A673 (cell line): Measurements from ENCODE around the gene EBPL. TPM values are rescaled to one million over a fixed set of nuclear protein-coding genes. Genes with fewer than 3 reads are reported as not detected.

ENCODE experiments used
- BruUV-seq: library from RNA; stranded (reverse); fragments of 400-500 nt; replicated peaks from 2 replicates; lab custom pipeline; 2021; lab: Mats Ljungman, UMichigan
- CTCF ChIA-PET: fragments of 300-600 bp; sonication (Branson Sonifier 250); formaldehyde crosslinking; loops from one replicate; lab custom pipeline; 2022; ENCODE audit warnings: antibody characterized with exemption; lab: Charles Lee
- POLR2A ChIA-PET: fragments of 300-600 bp; sonication (Branson Sonifier 250); formaldehyde crosslinking; loops from one replicate; lab custom pipeline; 2022; ENCODE audit warnings: antibody characterized with exemption; ENCODE audit not compliant: low non-redundant PET; lab: Charles Lee
- DNase-seq: peaks from one replicate; pipeline ENCODE4 v3.0.0-alpha.2; 2015; ENCODE audit warnings: low spot score
- H3K27ac ChIP-seq: fragments of 200-600 bp; sonication (generic); 2 replicates; pipeline ENCODE4 v1.5.1; 2016; ENCODE audit warnings: mixed run types, low read depth, mild to moderate bottlenecking, mixed read lengths, antibody characterized with exemption, low read length; ENCODE audit not compliant: poor library complexity, severe bottlenecking
- H3K27me3 ChIP-seq: fragments of 200-600 bp; sonication (generic); replicated peaks from 2 replicates; pipeline ENCODE4 v1.6.1; 2017; ENCODE audit warnings: mixed run types, low read depth, mild to moderate bottlenecking, mixed read lengths, antibody characterized with exemption, low read length; ENCODE audit not compliant: insufficient read depth, poor library complexity
- H3K36me3 ChIP-seq: fragments of 200-600 bp; sonication (generic); 2 replicates; pipeline ENCODE4 v1.6.1; 2016; ENCODE audit warnings: mixed run types, mild to moderate bottlenecking, mixed read lengths, antibody characterized with exemption, low read length; ENCODE audit not compliant: insufficient read depth, poor library complexity, severe bottlenecking
- H3K4me1 ChIP-seq: fragments of 200-600 bp; sonication (generic); 2 replicates; pipeline ENCODE4 v1.6.1; 2017; ENCODE audit warnings: mixed run types, mild to moderate bottlenecking, mixed read lengths, antibody characterized with exemption, low read length; ENCODE audit not compliant: insufficient read depth, poor library complexity, severe bottlenecking
- H3K4me3 ChIP-seq: fragments of 200-600 bp; sonication (generic); 2 replicates; pipeline ENCODE4 v1.5.1; 2016; ENCODE audit warnings: low read depth, mixed run types, mild to moderate bottlenecking, mixed read lengths, low read length; ENCODE audit not compliant: poor library complexity, severe bottlenecking
- H3K9me3 ChIP-seq: fragments of 200-600 bp; sonication (generic); 2 replicates; pipeline ENCODE4 v1.6.1; 2016; ENCODE audit warnings: mixed run types, low read depth, mild to moderate bottlenecking, mixed read lengths, antibody characterized with exemption, low read length; ENCODE audit not compliant: poor library complexity, severe bottlenecking
- EZH2 ChIP-seq: fragments of 200-600 bp; sonication (generic); IDR thresholded peaks from 2 replicates; pipeline ENCODE4 v1.6.1; 2017; ENCODE audit warnings: borderline replicate concordance, low read depth, mild to moderate bottlenecking, mixed read lengths, antibody characterized with exemption, low read length; ENCODE audit not compliant: poor library complexity, severe bottlenecking
- intact Hi-C: fragments of 100-400 bp; cut with micrococcal nuclease; formaldehyde crosslinking; loops from one replicate; pipeline ENCODE4 v1.10.0; 2022; ENCODE audit not compliant: unreplicated experiment
- total RNA-seq: library from RNA; stranded (reverse); gene quantifications from 2 replicates; pipeline ENCODE4 v1.2.3, GENCODE V29; 2021
- TF ChIP-seq, protein P1 (sequence below): fragments of 300-800, 200-600 bp; sonication (generic); conservative IDR thresholded peaks from 2 replicates; pipeline ENCODE4 v1.5.1; 2017; ENCODE audit warnings: low read depth, mild to moderate bottlenecking, antibody characterized with exemption, low read length, moderate library complexity, mixed read lengths

EBPL gene
- total RNA-seq, 1 experiment from 2014 or later = 66.5 TPM

DNA sequence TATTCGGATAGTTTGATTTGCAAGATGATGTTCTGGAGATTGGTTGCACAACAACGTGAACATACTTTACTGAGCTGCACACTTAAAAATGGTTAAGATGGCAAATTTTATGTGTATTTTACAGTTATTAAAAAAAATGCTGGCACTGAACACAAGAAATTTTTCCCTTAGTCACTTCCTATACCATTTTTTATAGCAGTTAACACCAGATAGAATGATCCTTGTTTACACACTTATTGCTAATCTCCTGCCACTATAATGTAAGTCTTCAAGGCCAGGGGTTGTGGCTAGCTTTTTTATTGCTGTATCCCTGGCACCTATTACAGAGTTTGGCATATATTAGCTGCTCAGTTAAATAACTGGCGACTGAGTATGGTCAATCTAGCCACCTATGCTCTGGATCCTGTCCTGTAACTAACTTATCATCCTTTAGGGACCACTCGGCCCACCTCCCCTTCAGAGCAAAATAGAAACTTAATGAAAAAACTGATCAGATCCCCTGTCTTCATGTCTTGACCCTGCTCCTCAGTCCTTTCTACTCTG, 2.0 kb upstream of the EBPL start:
- CTCF ChIA-PET = no interaction called here

DNA sequence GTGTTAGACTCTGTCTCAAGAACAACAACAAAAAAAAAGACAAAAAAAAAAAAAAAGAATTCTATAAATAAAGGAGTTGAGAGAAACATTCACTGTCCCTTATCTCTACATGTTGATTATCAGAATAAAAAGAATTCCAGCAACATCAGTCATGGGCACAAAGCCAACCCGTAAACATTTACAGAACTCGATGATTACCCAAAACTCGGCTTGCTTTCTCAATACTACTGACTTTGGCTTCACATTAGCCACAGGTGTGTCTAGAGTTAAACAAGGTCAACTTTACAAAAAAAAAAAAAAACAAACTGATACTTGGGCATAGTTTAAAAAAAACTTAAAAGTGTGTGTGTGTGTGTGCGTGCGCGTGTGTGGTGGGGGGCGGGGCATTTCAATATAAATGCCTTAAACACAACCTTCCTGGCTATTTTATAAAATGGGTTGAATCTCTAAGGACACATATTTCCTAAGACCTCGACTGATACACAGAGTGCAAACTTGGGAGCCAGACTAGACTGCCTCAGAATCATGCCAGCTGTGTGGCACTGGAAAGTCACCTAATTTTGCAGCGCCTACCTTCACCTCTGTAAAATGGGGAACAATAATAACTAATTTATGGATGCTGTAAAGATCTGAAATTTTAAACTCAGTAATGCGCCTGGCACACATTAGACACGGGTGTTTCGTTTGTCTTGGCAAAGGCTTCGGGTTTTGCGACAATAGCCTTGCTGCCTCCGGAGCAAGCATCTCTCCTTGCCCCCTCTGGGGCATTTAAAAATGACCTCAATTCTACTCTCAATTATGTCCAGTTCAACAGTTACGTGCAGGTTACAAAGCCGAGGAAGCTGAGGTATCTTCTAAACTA, 922 bp downstream of the EBPL start:
- no peak for TF ChIP-seq EZH2
- TF ChIP-seq, protein P1, sequence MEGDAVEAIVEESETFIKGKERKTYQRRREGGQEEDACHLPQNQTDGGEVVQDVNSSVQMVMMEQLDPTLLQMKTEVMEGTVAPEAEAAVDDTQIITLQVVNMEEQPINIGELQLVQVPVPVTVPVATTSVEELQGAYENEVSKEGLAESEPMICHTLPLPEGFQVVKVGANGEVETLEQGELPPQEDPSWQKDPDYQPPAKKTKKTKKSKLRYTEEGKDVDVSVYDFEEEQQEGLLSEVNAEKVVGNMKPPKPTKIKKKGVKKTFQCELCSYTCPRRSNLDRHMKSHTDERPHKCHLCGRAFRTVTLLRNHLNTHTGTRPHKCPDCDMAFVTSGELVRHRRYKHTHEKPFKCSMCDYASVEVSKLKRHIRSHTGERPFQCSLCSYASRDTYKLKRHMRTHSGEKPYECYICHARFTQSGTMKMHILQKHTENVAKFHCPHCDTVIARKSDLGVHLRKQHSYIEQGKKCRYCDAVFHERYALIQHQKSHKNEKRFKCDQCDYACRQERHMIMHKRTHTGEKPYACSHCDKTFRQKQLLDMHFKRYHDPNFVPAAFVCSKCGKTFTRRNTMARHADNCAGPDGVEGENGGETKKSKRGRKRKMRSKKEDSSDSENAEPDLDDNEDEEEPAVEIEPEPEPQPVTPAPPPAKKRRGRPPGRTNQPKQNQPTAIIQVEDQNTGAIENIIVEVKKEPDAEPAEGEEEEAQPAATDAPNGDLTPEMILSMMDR = no peak
- Histone ChIP-seq H3K27me3 (no peaks in the 10 kb centered on the region), H3K27ac (peak overlapping the region; percentile 89), H3K9me3 (no peaks in the 10 kb centered on the region), H3K36me3 (peaks cover 4% of the 10 kb centered on the region), H3K4me1 (peaks cover 6% of the 10 kb centered on the region), H3K4me3 (peak overlapping the region; percentile 79)
- ChIA-PET CTCF (interaction anchor here (0.6 to 0.9 kb wide), 2 partner anchors 11 to 101 kb away, joined by 3 read pairs; no protein-coding TSS in a partner anchor), POLR2A (interaction anchor here (0.6 kb wide), 2 partner anchors 43 to 246 kb away, joined by 3 read pairs; partner anchors contain the start of genes CAB39L and SETDB2)
- intact Hi-C loops = no loop called here
- BruUV-seq = TSS peak; percentile 56
- DNase-seq = peak; percentile 50

More for the DNA sequence above, 2.0 kb upstream of the EBPL start:
- no peak overlapping the region for H3K27ac ChIP-seq
- H3K9me3 ChIP-seq = no peaks in the 10 kb centered on the region
- H3K4me3 ChIP-seq = no peak overlapping the region
- POLR2A ChIA-PET = no interaction called here
- DNase-seq = no peak
- intact Hi-C loops = no loop called here
- no peaks in the 10 kb centered on the region for H3K27me3 ChIP-seq
- no peak for TF ChIP-seq EZH2
- TF ChIP-seq, protein P1 = no peak
- H3K36me3 ChIP-seq = no peaks in the 10 kb centered on the region
- peaks cover 6% of the 10 kb centered on the region for H3K4me1 ChIP-seq
- no TSS peak for BruUV-seq

DNA sequence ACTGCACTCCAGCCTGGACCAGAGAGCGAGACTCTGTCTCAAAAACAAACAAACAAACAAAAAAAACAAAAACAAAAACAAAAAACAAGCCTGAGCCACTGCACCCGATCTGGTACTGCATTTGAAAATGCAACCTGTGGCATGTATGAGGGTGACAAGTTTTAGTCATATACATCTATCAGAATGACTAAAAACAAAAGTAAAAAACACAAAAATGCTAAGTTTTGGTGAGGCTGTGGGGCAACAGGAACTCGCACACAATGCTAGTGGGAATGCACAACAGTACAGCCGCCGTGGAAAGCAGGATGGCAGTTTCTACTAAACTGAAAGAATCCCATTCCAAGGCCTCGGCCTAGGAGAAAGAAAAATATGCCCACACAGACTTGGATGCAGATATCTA, 7.8 kb downstream of the EBPL start:
- TF ChIP-seq, protein P1 = no peak
- no peak for TF ChIP-seq EZH2
- POLR2A ChIA-PET = no interaction called here
- CTCF ChIA-PET = no interaction called here
- no peak for DNase-seq
- peaks cover 4% of the 10 kb centered on the region for H3K36me3 ChIP-seq
- H3K27ac ChIP-seq = no peak overlapping the region
- no peaks in the 10 kb centered on the region for H3K27me3 ChIP-seq
- H3K4me3 ChIP-seq = no peak overlapping the region
- H3K4me1 ChIP-seq = no peaks in the 10 kb centered on the region
- BruUV-seq = no TSS peak
- H3K9me3 ChIP-seq = no peaks in the 10 kb centered on the region
- intact Hi-C loops = no loop called here
